NCI-H1436 (cell line): ENCODE measurements around the gene RIMKLB.

Experiments
- DNase-seq: peaks from one replicate; lab custom pipeline; 2025; lab: John Stamatoyannopoulos, UW

Gene RIMKLB, protein sequence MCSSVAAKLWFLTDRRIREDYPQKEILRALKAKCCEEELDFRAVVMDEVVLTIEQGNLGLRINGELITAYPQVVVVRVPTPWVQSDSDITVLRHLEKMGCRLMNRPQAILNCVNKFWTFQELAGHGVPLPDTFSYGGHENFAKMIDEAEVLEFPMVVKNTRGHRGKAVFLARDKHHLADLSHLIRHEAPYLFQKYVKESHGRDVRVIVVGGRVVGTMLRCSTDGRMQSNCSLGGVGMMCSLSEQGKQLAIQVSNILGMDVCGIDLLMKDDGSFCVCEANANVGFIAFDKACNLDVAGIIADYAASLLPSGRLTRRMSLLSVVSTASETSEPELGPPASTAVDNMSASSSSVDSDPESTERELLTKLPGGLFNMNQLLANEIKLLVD

DNA sequence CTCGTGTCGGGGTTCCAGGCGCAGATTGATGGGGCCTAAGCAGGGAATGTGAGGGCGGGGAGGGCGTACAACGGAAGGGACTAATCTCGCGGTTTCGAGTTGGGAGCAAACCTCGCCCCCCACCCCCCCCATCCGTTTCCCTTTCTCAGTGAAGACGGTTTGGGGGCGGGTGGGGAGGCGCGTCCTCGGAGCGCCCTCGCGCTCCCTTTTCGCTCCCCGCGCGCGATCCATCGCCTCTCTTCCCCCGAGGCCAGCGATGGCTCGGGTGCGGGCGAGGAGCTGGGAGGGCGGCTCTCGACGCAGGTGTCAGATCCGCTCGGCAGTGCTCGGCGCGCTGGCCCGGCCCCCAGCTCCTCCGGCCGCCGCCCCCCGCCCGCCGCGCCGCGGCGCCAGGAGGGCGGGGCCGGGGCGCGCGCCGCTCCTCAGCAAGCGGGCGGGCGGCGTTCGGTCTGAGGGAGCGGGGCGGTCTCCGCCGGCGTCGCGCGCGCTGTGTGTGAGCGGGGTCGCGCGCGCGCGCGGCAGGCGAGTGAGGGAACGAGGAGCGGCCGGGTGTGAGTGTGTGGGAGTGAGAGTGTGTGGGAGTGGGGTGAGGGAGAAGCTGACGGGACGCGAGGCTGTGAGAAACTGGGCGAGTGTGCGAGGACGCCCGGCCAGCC is at the start of gene RIMKLB:
Gene RIMKLB, plus strand, starts transcription at position 516 of the 656 bp plus-strand sequence. CDS start 15,876 bp downstream, outside the sequence.
- peak; percentile 78 for DNase-seq

DNA sequence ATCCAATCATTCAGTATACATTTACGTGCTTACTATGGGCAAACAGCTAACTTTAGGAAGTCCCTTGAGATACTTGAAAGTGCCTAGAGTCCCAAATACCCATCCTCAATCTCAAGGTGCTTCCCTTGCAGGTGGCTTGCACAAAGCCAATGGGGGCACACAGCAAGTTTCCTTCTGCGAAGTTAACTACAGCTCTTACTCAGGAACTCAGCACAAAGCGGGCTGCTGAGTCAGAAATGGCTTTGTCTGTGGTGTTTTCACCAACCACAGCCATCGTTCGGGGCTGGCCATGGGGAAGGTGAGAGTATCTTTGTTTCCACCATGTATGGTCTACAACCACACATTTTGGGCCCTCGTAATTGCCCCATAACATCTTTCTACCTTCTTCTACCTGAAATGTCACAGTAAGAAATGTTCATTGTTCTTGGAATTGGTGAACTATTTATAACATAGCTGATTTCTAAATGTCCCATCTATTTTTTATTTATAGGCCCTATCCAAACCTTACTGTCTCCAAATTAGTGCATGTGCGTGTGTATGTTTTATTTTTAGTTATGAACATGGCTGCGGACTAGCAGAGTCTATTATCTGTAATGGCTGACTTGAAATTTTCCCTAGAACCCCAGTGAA is 49.1 kb upstream of the RIMKLB start:
- DNase-seq = no peak

DNA sequence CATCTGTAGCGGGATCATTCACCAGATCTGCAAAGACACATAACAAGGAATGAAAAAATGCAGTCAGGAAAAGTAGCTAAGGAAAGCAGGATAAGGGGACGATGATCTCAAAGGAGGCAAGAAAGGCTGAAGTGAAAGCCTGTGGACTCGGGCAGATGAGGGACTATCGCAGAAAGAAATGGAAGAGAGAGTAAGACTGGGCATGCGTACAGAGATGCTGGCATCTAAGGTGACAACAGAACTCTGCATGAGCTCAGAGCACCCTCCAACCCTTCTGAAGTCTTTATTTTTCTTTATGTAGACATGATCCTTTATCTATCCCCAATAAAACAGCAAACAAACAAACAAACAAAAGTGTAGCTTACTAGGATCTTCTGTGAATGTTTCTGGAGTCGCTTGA is 42.4 kb upstream of the RIMKLB start:
- DNase-seq = no peak

DNA sequence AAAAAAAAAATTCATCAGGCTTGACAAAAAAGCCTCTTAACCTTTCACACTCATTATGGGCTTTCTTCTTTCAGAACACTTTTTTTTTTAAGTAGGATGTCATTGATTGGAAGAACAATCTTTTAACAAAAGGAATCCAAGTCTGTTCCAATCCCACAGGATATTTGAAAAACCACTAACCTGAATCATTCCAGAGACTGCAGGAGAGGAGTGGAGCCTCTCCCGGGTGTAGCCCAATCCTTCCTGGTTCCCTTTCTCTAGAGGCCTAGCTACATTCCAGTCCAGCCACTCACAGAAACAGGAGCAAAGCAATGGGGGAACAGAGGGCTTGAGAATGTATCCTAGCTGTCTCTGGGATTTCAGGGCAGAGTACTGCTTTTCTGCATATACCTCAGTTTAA is 39.4 kb upstream of the RIMKLB start:
- no peak for DNase-seq

DNA sequence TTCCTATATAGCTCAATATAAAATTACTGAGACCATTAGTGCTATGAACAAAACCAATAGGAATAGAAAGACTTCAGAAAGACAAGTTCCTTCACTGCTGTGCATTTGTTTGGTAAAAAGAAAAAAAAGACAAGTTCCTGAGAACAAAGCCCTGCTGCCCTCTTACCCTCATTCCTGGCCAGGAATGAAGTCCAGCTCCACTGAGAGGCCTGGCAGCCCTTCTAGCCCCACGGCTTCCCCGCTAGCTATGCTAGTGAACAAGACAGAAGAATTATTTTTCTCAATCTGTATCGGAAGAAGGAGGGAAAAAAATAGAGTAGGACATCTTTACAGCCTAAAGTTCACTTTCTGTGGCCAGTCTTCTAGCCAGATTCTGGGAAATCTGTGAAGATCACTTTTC is 36.8 kb upstream of the RIMKLB start:
- no peak for DNase-seq

DNA sequence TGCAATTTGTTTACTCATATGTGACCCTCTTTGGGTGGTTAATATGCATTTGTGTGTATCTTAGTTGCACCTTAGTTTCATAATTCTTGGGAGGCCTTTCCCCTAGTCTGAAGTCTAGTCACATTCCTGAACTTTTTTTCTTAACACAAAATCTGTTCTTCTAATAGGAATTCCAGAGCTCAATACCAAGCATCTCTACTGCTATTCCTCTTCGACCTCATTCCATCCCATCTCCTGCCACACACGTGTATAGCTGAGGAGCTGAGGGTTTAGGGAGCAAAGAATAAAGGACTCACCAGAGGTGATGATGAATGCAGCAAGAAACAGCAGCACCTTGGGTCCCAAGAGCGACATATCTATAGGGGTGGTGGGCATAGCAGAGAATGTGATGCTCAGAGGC is 36.0 kb upstream of the RIMKLB start:
- no peak for DNase-seq

DNA sequence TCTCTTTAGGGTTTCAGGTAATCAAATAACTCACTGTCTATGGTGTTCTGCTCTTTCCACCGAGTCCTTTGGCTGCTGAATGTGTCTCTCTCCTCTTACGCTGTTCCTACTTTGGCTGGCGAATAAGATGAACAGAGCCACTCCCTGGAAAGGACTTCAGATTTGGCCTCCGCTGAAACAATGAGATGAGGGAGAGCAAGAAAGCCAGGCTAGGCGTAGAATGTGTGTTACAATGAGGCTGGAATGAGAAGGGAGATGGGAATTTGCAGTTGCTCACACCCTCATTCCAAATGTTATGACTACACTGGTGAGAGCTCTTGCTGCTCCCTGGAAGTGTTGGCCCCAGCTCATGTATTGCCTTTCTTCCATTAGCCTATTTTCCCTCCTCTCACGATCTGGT is 35.2 kb upstream of the RIMKLB start, which contains the start of gene MFAP5:
Gene MFAP5, minus strand, starts transcription at position 234 of the 400 bp plus-strand sequence. CDS start 722 bp downstream, outside the sequence.
- no peak for DNase-seq

DNA sequence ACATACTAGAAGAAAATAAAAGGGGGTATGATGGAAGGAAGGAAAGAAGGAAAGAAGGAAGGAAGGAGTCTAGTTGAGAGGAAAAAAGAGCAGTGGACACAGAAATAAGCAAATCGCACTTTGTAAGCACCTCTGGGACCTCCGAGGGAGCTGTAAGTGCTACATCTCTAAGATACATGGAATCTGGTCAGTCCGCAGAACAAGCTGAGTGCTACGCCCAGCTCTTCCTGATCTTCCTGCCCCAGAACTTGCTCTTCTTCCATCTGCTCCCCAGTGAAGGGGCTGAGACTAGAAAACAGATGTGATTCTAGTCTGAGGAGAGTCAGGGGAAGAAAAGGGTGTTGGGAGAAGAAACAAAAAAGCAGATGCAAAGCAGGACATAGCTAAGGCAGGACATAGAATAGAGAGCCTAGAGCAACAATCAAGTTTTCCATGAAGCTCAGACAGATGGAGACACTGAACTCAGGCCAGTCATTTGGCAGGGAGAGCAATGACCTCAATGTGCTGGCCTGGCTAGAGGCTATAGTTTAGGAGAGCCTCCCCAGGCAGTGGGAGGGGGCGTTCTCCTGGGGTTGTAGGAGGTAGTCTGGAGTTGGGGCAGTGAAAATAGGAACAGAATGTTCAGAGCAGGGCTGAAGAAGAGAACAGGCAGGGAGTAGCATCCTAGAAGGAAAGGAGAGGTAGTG is 33.4 kb upstream of the RIMKLB start:
- DNase-seq = no peak

DNA sequence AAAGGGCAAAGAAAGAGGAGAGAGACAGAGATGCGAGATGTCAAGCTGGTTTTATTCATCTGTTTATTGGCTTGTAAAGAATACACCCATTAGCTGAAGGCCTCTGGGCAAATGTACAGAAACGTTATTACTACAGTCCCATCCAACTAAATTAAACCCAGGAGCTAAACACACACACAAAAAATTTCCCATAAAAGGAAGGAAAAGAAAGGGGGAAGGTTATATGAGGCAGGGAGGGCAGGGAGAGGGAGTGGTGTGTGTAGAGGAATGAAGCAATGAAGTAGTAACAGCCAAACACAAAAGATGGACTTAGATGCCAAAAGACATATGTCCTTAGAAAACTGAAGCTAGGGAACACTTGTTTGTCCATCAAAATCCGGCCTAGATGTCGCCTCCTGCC is 32.0 kb upstream of the RIMKLB start:
- DNase-seq = no peak

DNA sequence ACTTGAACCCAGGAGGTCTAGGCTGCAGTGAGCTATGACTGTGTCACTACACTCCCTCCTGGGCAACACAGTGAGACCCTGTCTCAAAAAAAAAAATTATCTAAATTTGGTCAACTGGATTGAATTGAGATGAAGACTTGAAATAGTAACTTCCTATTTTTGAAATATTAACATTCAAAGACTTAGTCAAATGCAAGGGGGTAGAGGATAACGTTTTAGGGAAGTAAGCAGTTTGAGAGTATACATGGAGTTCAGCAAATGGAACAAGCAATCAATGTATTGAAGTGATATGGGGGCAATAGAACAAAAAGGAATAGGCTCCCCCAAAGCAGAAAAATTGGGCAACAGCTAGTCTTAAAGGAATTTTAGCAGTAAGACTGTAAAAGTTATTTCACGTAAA is 30.5 kb upstream of the RIMKLB start:
- no peak for DNase-seq

DNA sequence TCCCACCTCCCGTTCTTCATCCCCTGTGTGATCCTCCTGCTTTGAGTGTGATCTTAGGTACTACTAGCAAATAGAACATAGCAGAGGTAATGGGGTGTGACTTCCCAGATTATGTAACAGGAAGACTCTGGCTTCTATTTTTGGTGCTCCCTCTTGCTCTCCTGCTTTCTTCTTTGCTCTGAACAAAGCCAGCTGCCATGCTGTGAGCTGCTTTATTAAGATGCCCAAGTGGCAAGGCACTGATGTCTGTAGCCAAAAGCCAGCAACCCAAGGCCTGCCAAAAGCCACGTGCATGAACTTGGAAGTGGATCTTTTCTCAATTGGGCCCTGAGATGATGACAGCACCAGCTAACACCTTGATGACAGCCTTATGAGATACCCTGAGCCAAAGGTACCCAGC is 29.4 kb upstream of the RIMKLB start:
- no peak for DNase-seq

DNA sequence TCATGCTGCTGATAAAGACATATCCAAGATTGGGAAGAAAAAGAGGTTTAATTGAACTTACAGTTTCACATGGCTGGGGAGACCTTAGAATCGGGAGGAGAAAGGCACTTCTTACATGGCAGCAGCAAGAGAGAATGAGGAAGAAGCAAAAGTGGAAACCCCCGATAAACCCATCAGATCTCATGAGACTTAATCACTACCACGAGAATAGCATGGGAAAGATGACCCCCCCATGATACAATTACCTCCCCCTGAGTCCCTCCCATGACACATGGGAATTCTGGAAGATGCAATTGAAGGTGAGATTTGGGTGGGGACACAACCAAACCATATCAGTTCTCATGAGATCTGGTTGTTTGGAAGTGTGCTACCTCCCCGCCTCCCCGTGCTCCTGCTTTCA is 25.4 kb upstream of the RIMKLB start:
- no peak for DNase-seq

DNA sequence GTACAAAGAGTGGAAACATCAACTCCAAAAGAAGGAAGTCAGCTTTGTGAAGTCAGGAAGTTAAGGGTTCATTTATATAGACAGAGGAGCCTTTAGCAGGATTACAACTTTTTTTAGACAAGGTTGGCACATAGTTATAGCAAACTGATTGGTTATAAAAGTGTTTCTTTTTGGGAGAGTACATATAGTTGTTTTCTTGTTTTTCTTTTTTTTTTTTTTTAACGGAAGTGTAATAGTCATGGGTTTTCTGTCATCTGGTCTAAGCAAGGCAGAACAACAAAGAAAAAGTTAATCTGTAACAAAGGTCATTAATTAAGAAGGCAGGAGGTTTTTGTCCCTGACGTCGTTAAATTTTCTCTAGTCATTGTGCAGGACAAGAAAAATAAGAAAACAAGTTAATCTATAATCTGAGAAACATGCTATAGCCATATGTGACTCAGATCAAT is 22.2 kb upstream of the RIMKLB start:
- no peak for DNase-seq

DNA sequence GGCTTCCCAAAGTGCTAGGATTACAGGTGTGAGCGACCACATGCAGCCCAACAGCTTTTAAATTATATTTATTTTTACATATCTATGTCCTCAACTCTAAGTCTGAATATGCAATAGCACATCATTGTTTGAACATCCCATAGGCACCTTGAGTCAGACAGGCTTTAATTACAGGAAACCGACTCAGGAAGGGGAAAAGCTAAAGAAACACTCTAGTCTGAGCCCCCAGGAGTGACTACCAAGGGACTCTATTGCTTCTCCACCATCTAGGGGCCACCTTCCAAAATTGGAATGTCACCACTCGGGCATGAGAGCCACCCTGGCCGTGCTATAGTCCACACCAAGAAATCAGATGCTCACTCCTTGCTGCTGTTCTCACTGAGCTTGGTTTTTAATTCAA is 21.1 kb upstream of the RIMKLB start:
- no peak for DNase-seq

DNA sequence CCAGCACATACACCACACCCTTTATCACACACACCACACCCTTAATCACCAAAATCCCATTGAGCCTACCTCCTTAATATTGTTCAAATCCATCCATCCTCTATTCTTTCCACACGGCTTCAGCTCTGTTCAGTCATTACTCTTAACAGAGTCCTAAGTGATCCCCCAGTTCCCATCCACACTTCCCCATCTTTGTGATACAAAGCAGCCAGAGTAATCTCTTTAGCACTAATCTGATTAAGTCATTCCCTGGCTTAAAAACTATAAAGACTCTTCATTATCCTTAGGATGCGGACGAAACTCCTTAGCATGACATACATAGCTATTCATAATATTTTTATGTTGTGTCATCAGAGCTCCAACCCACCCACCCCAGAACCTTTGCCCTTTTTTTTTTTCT is 20.4 kb upstream of the RIMKLB start:
- no peak for DNase-seq

DNA sequence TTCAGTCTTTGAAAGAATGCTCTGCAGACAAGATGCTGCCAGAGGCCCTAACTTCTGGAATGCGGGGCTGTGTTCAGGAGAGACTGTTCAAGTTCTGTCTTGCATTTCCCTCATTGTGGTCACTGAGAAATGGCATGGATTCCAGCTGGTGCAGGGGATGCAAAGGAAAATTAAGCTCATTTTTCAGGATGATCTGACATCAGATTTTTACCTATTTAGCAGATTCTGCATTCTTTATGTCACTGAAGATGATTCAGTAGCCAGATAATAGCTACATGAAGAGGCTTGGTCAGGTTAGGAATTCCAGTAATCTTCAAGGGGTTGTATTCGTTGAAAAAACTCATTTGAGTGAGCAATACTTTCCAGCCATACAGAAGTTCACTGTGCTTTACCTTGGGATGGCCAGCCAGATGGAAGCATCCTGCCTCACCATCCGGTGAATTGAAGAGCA is 19.1 kb upstream of the RIMKLB start:
- no peak for DNase-seq

DNA sequence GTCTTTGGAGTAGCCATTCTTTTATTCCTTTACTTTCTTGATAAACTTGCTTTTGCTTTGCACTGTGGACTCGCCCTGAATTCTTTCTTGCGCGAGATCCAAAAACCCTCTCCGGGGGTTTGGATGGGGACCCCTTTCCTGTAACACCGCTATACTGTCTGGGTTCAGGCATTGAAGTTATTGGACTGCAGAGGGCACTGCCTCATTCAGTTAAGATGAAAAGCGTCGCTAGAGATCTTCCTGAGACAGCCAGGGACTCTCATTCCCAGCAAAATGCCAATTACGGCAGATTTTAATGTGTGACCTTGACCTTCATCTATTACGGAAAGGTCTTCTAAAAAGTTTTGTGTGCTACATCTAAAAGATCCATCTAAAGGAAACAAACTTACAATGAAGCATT is 17.3 kb upstream of the RIMKLB start:
- no peak for DNase-seq

DNA sequence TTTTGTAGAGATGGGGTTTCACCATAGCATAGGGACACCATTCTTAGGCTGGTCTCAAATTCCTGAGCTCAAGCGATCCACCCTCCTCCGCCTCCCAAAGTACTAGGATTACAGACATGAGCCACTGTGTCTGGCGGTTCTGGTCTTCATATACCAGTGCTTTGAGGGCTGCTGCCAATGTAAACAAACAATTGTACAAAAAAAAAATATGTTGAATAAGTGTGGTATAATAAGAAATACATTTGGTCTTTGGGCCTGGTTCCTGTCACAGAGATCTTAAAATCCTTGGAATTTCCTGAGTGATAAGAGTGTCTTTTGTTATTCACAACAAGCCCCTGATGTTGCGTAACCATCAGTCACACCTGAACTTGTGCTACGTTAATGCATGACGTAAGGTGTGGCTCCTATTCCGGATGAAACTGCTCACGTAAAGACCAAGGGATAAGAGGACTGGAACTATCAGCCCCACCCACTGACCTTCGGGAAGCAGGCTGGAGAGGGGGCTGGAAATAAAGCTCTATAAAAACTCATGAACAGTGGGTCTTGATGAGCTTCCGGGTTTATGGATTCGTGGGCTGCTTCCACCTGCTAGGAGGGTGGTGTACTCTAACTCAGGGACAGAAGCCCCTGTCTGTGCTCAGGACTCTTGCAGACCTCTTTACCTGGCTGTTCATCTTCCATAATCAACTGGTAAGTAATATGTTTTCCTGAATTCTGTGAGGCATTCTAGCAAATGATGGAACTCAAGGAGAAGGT is 16.5 kb upstream of the RIMKLB start:
- DNase-seq = no peak

DNA sequence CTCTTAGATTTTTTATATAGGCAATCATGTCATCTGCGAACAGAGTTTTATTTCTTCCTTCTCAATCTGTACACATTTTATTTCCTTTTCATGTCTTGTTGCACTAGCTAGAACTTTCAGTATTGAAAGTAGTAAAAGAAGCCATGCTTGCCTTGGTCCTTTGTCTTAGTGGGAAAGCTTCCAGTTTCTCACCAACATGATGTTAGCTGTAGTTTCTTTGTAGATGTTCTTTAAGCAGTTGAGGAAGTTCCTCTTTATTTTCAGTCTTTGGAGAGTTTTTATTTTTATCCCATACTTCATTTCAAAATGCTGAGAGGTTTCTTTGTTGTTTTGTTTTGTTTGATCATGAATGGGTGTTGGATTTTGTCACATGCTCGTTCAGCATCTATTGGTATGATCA is 12.7 kb upstream of the RIMKLB start:
- no peak for DNase-seq

DNA sequence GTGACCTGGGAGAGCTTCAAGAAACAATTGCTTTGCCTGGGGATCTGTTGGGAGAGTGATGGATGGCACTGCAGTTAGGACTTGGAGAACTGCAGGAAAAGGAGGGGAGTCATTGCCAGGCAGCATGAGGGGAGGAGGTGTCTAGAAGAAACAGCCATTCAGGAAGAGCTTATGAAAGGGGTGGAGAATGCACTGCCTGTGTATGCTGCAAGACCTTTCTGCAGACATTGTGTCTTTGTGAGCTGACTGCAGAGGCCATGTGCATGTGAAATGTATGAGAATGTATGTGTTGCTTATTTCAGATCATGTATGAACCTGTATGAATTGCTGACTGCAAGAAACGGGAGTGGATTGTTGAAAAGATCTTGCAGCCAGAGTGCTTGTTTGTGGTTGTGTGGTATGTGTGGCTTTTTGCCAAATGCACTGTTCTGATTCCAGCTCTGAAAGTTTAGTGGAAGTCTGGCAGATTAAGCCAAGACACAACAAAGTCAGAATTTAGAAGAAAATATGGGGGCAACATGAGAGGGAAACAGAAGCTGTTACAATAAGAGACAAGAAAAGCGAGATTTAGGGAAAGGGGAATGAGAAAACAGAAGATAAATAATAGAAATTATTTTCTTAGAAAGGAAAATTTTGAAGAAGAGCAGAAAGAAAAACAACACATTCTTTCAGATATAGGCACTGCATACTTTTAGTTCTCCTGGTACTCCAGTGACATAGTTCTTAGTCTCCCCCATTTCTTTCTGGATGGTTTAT is 9.8 kb upstream of the RIMKLB start:
- DNase-seq = peak; percentile 39

DNA sequence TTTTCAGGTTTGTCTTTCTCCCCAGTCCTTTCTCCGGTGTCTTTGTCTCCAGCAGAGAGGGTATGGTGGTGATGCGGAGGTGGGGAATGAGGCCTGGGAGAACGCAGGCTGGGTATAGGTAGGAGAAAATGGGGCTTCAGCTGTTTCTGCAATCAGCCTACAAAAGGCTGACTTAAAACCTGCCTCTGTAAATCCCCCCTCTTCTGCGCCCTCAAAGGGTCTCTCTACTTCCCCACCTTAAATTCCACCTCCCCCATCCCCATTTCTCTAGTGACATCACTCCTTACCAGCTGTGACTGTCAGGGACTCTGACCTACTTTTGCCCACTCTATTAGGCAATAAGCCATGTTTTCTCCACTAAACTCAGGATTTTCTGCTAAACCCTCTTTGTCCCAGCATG is 8.1 kb upstream of the RIMKLB start:
- DNase-seq = no peak
